ENCODE measurements around the gene RAB5A. TPM values are rescaled to one million over a fixed set of nuclear protein-coding genes. Genes with fewer than 3 reads are reported as not detected.
"Not testable (repeated sequence)": the region's sequence is repeated elsewhere in the genome, so short reads cannot be mapped to it uniquely, and the experiment has no call there.

Gene RAB5A
- total RNA-seq, 1 donor, result 150 TPM

DNA sequence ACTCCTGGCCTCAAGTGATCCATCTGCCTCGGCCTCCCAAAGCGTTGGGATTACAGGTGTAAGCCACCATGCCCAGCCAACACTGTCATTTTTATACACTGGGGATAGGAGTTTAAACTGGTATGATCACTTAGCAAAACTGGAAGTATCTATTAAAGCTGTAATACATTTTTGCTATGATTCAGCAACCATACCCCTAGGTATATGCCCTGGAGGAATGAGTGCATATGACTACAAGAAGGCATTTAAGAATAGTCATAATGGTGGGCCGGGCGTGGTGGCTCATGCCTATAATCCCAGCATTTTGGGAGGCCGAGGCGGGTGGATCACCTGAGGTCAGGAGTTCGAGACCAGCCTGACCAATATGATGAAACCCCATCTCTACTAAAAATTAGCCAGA is 85.0 kb downstream of the RAB5A start:
- H3K4me3 ChIP-seq (ENCODE audit: low read length); H3K9me3 ChIP-seq (ENCODE audit: low read depth, low read length); H3K27me3 ChIP-seq (ENCODE audit: insufficient read depth, low read length); H3K4me1 ChIP-seq (ENCODE audit: insufficient read depth, low read length): not testable (repeated sequence)

Other genes starting within 250 kb of the RAB5A start
- gene EFHB, start 12.9 kb upstream of the RAB5A start, total RNA-seq, result 0.73 TPM
- gene PP2D1, start 65.2 kb downstream of the RAB5A start, total RNA-seq, result not detected
- 31.1 TPM for gene KAT2B, start 93.3 kb downstream of the RAB5A start, total RNA-seq
- gene SGO1, start 239.1 kb downstream of the RAB5A start, total RNA-seq, result 0.73 TPM

Measured in mononuclear cell (primary cell).